Measurements from ENCODE around the gene AATK. TPM values are rescaled to one million over a fixed set of nuclear protein-coding genes. Genes with fewer than 3 reads are reported as not detected.

The AATK gene
- total and polyA plus RNA-seq, 10 of the 15 experiments (the other 5 are each of a cell fraction or from before 2014, with no cell fraction given): 0.04 TPM; not detected in 9

DNA sequence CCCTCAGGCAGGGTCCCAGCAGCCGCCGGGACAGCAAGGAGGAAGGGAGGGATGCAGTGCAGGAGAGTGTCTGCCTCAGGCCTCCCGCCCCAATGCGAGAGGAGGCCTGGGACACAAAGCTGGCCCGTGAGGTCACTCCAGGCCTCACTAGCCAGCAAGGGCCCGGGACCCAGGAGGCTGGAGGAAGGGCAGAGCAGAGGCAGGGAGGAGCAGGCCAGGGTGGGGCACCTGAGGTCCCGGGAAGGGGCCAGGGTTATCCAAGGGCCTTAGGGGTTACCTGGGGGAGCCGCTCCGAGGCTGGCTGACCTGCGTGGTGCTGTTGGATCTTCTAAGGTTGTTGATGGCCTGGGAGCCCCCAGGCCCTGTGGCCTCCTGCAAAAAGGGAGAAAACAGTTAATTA lies 42.6 kb upstream of the AATK start (continued):
- TF ChIP-seq PAX5 (IDR thresholded peaks at IDR 0.05; ENCODE audit: borderline replicate concordance, low read depth, low read length) (no peak), SMAD5 (IDR thresholded peaks at IDR 0.05; ENCODE audit: low read depth) (no peak), ETV6 (conservative IDR thresholded peaks at IDR 0.05 in 1 of 2, IDR thresholded peaks at IDR 0.05 in 1 of 2; ENCODE audit: borderline replicate concordance in 1 of 2, low read depth in 1 of 2) (no peak), IKZF1 (conservative IDR thresholded peaks at IDR 0.05) (no peak)
- TF ChIP-seq, protein P1, sequence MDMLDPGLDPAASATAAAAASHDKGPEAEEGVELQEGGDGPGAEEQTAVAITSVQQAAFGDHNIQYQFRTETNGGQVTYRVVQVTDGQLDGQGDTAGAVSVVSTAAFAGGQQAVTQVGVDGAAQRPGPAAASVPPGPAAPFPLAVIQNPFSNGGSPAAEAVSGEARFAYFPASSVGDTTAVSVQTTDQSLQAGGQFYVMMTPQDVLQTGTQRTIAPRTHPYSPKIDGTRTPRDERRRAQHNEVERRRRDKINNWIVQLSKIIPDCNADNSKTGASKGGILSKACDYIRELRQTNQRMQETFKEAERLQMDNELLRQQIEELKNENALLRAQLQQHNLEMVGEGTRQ (IDR thresholded peaks at IDR 0.05; ENCODE audit: borderline replicate concordance, low read depth, low read length): no peak
- TF ChIP-seq, protein P2, sequence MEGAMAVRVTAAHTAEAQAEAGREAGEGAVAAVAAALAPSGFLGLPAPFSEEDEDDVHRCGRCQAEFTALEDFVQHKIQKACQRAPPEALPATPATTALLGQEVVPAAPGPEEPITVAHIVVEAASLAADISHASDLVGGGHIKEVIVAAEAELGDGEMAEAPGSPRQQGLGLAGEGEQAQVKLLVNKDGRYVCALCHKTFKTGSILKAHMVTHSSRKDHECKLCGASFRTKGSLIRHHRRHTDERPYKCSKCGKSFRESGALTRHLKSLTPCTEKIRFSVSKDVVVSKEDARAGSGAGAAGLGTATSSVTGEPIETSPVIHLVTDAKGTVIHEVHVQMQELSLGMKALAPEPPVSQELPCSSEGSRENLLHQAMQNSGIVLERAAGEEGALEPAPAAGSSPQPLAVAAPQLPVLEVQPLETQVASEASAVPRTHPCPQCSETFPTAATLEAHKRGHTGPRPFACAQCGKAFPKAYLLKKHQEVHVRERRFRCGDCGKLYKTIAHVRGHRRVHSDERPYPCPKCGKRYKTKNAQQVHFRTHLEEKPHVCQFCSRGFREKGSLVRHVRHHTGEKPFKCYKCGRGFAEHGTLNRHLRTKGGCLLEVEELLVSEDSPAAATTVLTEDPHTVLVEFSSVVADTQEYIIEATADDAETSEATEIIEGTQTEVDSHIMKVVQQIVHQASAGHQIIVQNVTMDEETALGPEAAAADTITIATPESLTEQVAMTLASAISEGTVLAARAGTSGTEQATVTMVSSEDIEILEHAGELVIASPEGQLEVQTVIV (IDR thresholded peaks at IDR 0.05; ENCODE audit: borderline replicate concordance, partially characterized antibody): no peak

DNA sequence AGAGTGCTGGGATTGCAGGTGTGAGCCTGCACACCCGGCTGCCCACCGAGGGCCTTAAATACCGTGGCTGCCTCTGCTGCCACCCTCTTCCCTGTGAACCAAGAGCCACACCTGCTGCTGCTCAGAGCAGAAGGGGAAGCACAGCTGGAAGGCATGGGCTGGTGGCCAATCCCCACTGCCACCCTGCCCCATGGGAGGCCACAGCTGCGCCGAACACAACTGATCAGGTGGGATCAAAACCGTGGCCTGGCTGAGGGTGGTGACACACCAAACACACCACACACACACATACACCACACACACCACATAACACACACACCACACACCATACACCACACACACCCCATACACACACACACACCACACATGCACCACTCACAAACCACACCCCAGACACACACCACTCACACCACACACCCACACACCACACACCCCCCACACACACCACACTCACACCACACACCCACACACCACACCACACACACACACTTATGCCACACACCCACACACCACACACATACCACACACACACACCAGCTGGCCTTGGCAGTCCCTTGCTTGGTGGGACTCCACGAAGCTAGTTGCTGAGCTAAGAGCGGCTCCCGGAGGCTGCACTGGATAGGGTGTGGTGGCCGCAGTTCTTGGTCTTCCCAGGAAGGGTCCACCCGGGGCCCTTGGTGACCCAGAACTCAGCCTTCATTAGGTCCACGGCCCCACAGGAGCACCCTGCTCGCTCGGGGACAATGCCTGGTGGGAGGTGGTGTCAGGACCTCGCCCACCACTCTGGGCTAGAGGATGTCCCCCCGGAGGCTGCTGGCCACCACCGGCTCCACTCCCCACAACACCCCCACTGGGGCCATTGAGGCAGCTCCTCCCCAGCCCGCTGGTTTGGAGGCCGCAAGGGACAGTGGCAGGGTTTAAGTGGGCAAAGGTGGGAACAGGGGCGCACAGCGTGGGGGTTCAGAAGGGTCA lies 41.9 kb upstream of the AATK start:
- no peak overlapping the region for H3K4me3 ChIP-seq
- H2AFZ ChIP-seq (ENCODE audit: control insufficient read depth, low read depth, low read length): no peak overlapping the region
- ChIA-PET POLR2A (no interaction called here), RAD21 (ENCODE audit: unreplicated experiment) (no interaction called here), SMC1A (ENCODE audit: uncharacterized antibody, unreplicated experiment) (no interaction called here), CTCF (no interaction called here)
- DNase-seq (ENCODE audit: low read depth, low spot score) (no peak), ATAC-seq (peak; percentile 49), FAIRE-seq (peak; percentile 23)
- H3K27me3 ChIP-seq (replicated peaks in 1 of 2; ENCODE audit: control insufficient read depth in 2 of 2, insufficient read depth in 2 of 2, low read length in 1 of 2): no peaks in the 10 kb centered on the region
- TF ChIP-seq CHD4 (IDR thresholded peaks at IDR 0.05): no peak
- 0 out of 2 replicates have a peak, but pooled peaks have one; percentile 29 for TF ChIP-seq RUNX3 (IDR thresholded peaks at IDR 0.05; ENCODE audit: low read length)
- BruUV-seq (replicated peaks): no TSS peak
- no peak overlapping the region for H3K4me2 ChIP-seq (ENCODE audit: control insufficient read depth, insufficient read depth)
- no peak overlapping the region for H3K27ac ChIP-seq (ENCODE audit: control insufficient read depth, insufficient read depth)
- no peaks in the 10 kb centered on the region for H3K4me1 ChIP-seq (ENCODE audit: control insufficient read depth, insufficient read depth, low read length)
- intact Hi-C loops (cut with micrococcal nuclease; ENCODE audit: unreplicated experiment) (no loop called here), in situ Hi-C loops (cut with MboI) (no loop called here)
- H3K9me3 ChIP-seq (replicated peaks; ENCODE audit: control insufficient read depth, insufficient read depth, low read length): no peaks in the 10 kb centered on the region
- no peaks in the 10 kb centered on the region for H4K20me1 ChIP-seq (ENCODE audit: control insufficient read depth, insufficient read depth)
- 73% methylated on average over 20 of the region's 21 CpGs for WGBS (ENCODE audit: insufficient coverage, insufficient replicate concordance, low lambda C conversion rate, missing lambda C conversion rate)
- H3K79me2 ChIP-seq (ENCODE audit: control insufficient read depth, insufficient read depth, low read length): no peaks in the 10 kb centered on the region
- H3K9ac ChIP-seq (ENCODE audit: control insufficient read depth, insufficient read depth, low read length): no peak overlapping the region
- H3K36me3 ChIP-seq (ENCODE audit: control insufficient read depth in 2 of 2, insufficient read depth in 2 of 2, low read length in 1 of 2): peaks cover 0 to 12% of the 10 kb centered on the region in 2 experiments; a peak in 2 of 4 replicates

All from GM12878 (cell line).